ENCODE measurements around the gene CFHR3.
"Not testable (repeated sequence)": the region's sequence is repeated elsewhere in the genome, so short reads cannot be mapped to it uniquely, and the experiment has no call there.

Gene CFHR3

DNA sequence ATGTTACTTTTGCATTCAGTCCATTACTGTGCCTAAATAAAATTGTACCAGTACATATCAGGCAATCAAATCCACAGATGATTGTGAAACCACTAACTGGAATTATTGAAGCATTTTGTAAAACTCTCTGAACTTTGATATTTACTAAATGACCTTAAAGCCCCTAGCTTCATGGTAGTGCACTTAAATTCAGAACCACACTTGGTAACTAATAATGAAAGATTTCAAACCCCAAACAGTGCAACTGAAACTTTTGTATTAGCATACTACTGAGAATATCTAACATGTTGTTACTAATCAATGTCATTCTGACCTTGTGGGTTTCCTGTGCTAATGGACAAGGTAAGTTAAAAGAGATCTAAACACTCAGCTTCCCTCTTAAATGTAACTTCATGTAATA lies at the start of gene CFHR3:
Gene CFHR3 (plus strand): TSS at position 238 of the 400 bp plus-strand sequence. CDS start 47 bp downstream, at position 285.
- ATAC-seq (no peak), DNase-seq (no peak)
- Mint-ChIP-seq H3K4me3 (no peak within 1 kb of the TSS), H3K27me3 (no peaks in the 10 kb centered on the region), H3K9me3 (no peaks in the 10 kb centered on the region), H3K4me1 (no peaks in the 10 kb centered on the region), H3K27ac (no peak within 1 kb of the TSS), H3K36me3 (ENCODE audit: low read depth) (no peaks in the 10 kb centered on the region)

DNA sequence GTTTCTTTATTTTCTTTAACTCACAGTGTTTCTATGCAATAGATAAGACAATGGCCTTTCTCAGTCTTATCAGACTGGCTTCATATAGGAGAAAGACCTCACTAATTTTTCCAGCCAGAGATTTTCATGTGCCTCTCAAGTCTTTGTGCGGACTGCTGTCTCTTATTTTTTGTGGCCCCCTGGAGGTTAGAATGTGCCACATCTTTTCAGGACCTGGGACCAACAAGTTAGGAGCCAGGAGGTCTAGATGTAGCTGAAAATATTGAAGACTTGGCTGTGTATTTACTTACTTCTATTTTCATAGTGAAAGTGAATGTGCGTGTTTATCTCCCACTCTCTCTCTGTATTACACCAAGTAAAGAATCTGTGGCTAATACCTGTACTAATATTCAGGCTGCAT lies 42.1 kb upstream of the CFHR3 start:
- peaks cover 4% of the 10 kb centered on the region for H3K9me3 Mint-ChIP-seq
- H3K4me3 Mint-ChIP-seq: no peak overlapping the region
- H3K27me3 Mint-ChIP-seq: no peaks in the 10 kb centered on the region
- ATAC-seq: no peak
- H3K4me1 Mint-ChIP-seq: no peaks in the 10 kb centered on the region
- H3K27ac Mint-ChIP-seq: no peak overlapping the region
- H3K36me3 Mint-ChIP-seq (ENCODE audit: low read depth): no peaks in the 10 kb centered on the region
- no peak for DNase-seq

DNA sequence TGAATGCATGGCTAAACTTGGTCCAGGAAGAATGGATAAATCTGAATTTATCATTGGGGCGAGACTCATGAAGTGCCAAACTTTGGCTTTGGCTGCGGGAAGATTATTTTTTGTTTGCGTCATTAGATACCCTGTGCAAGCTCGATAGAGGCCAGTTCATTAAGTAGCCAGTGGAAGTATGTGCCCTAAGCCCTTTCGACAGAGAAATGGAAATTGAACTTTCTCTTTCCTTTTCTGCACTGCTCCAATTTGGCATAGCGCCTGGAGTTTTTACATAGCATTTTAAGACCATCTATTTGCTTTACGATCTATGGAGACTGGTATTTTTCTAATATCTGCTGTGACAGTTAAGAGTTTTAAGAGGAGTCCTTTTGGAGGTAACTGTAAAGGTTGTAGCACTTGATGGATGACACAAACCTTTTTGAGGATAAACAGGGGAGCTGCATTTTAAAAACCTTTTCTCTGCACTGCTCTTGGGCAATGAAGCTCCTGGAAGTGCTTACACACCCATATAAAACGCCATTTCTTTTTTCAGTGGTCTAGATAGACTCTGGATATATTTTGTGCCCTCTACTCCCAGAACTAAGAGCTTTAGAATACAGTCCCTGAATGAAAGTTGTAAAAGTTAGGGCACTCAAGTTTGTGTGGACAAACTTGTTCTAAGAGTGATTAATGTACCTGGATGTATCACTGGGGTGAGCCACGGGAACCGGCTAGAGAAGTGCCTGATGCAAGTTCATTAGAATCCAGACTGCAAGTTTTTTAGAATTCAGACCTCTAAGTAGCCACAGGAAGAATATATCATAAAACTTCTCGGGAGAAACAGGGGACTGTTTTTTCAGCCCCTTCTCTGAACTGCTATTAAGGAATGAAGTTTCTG lies 41.3 kb upstream of the CFHR3 start:
- Mint-ChIP-seq H3K27me3 (no peaks in the 10 kb centered on the region), H3K27ac (no peak overlapping the region), H3K36me3 (ENCODE audit: low read depth) (no peaks in the 10 kb centered on the region), H3K4me3 (no peak overlapping the region), H3K9me3 (peaks cover 4% of the 10 kb centered on the region), H3K4me1 (no peaks in the 10 kb centered on the region)
- ATAC-seq (no peak), DNase-seq (no peak)

DNA sequence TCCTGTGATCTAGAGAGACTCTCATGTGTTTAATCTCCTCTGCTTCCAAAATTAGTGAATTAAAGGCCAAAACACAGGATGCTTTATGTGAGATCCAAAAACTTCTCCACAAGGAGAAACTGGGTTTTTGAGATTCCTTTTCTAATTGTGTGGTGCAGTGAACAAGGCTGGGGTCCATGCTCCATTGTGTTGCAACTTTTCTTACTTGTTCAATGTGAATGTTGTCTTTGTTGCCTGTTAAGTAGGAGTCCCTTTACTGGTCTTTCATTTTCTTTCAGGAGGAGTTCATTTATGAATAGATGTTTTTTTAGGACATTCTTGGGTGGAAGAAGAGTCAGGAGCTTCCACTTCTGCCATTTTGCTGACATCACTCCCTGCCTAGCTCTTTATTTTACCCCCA lies 40.6 kb upstream of the CFHR3 start:
- no peak for DNase-seq
- no peaks in the 10 kb centered on the region for H3K4me1 Mint-ChIP-seq
- no peak overlapping the region for H3K27ac Mint-ChIP-seq
- no peaks in the 10 kb centered on the region for H3K27me3 Mint-ChIP-seq
- peaks cover 4% of the 10 kb centered on the region for H3K9me3 Mint-ChIP-seq
- no peak for ATAC-seq
- no peaks in the 10 kb centered on the region for H3K36me3 Mint-ChIP-seq (ENCODE audit: low read depth)
- H3K4me3 Mint-ChIP-seq: no peak overlapping the region

DNA sequence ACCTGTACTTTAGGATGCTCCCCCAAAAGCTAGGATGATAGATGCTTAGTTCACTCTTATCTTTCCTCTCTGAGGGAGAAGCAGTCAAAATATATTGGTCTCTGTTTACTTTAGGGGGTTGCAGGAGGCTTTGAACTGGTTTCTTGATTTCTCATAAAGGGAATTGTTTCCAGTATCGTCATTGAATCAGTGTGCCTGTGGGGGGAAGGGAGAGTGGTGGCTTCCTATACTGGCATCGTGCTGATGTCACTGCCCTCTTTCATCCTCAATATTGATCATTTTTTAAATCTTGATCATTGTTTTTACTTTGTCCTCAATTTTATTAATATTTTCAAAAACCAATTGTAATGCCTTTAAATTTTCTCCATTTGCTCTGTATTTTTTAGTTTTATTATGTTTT lies 40.2 kb upstream of the CFHR3 start:
- DNase-seq (no peak), ATAC-seq (no peak)
- Mint-ChIP-seq H3K9me3 (peaks cover 9% of the 10 kb centered on the region), H3K27me3 (no peaks in the 10 kb centered on the region), H3K4me1 (no peaks in the 10 kb centered on the region), H3K4me3 (no peak overlapping the region), H3K36me3 (ENCODE audit: low read depth) (no peaks in the 10 kb centered on the region), H3K27ac (no peak overlapping the region)

DNA sequence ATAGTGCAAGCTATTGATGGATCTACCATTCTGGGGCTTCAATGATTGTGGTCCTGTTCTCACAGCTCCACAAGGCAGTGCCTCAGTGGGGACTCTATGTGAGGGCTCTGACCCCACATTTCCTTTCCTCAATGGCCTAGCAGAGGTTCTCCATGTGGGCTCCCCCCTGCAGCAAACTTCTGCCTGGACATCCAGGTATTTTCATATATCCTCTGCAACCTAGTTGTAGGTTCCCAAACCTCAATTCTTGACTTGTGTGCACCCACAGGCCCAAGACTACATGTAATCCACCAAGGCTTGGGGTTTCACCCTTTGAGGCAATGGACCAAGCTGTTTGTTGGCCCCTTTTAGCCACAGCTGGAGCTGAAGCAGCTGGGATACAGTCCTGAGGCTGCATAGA lies 35.9 kb upstream of the CFHR3 start:
- no peaks in the 10 kb centered on the region for H3K27me3 Mint-ChIP-seq
- H3K4me3 Mint-ChIP-seq: no peak overlapping the region
- peaks cover 11% of the 10 kb centered on the region for H3K9me3 Mint-ChIP-seq
- no peaks in the 10 kb centered on the region for H3K4me1 Mint-ChIP-seq
- H3K27ac Mint-ChIP-seq: no peak overlapping the region
- ATAC-seq (no peak), DNase-seq (no peak)
- H3K36me3 Mint-ChIP-seq (ENCODE audit: low read depth): no peaks in the 10 kb centered on the region

DNA sequence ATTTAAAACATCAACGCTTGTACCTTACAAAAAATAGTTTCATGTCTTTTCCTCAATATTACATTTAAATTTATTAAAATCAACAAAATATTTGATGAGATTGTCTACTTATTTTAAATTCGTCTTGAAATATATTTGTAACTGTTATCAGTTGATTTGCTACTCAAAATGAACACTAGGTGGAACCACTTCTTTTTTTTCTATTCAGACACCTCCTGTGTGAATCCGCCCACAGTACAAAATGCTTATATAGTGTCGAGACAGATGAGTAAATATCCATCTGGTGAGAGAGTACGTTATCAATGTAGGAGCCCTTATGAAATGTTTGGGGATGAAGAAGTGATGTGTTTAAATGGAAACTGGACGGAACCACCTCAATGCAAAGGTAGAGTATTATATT lies 31.4 kb upstream of the CFHR3 start:
- H3K4me3 Mint-ChIP-seq; H3K4me1 Mint-ChIP-seq; DNase-seq; H3K27me3 Mint-ChIP-seq; H3K36me3 Mint-ChIP-seq (ENCODE audit: low read depth); ATAC-seq; H3K27ac Mint-ChIP-seq: not testable (repeated sequence)
- peaks cover 11% of the 10 kb centered on the region for H3K9me3 Mint-ChIP-seq

DNA sequence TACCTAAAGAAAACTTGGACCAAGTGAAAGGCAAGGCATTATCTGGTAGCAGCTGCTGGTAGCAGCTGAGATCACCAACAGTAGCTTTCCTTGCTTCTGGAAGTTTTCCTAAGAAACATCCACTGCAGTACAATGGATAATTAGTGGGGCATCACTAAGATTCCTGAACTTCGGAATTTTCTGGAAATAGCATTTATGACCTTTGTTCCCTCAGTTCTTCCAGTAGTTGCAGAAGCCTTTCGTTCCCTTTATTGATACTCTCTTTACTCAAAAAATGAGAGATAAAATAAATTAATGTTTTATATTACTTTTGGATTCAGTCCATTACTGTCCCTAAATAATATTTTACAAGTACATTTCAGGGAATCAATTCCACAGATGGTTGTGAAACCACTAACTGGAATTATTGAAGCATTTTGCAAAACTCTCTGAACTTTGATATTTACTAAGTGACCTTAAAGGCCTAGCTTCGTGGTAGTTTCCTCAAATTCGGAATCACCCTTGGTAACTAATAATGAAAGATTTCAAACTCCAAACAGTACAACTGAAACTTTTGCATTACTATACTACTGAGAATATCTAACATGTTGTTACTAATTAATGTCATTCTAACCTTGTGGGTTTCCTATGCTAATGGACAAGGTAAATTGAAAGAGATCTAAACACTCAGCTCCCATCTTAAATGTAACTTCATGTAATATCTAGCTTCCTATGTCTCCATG lies 9.5 kb upstream of the CFHR3 start:
- ATAC-seq; H3K4me1 Mint-ChIP-seq; H3K27me3 Mint-ChIP-seq; DNase-seq; H3K9me3 Mint-ChIP-seq; H3K27ac Mint-ChIP-seq; H3K36me3 Mint-ChIP-seq (ENCODE audit: low read depth); H3K4me3 Mint-ChIP-seq: not testable (repeated sequence)

DNA sequence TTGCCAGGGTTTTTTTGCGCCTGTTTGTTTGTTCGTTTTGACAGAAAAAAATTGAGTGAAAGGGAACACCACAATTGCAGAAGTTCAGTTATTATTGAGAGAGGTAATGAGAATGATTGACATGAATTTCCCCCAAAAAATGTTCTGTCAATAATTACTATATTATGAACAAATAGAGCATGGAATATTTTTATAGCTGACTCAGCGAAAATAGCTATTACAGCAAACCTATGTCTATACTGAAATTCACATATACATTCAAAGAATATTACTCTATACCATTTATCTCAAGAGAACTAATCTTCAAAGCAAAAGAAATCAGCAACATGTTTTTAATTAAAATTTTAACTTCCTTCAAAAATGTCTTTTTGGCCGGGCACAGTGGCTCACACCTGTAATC lies 4.8 kb upstream of the CFHR3 start:
- H3K27ac Mint-ChIP-seq; H3K36me3 Mint-ChIP-seq (ENCODE audit: low read depth); H3K27me3 Mint-ChIP-seq; ATAC-seq; H3K9me3 Mint-ChIP-seq; DNase-seq; H3K4me1 Mint-ChIP-seq; H3K4me3 Mint-ChIP-seq: not testable (repeated sequence)

DNA sequence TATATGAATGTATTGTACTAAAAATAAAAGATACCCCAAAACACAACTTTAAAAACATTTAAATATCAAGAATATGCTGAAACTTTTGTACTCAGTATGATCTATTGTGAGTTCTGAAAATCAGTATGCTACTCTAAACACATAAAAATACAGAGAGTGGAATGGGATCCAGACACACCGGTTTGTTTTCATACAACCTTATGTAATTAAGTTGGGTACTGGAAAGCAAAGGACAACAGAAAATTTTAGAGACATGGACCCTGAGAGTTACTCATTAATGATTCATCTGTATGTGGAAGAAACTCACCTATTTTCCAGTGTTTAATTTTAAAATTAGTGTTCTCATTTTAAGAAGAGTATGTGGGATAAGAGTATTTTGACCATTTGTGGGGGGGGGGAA lies 927 bp upstream of the CFHR3 start:
- Mint-ChIP-seq H3K4me3 (no peak overlapping the region), H3K9me3 (no peaks in the 10 kb centered on the region), H3K27ac (no peak overlapping the region), H3K36me3 (ENCODE audit: low read depth) (no peaks in the 10 kb centered on the region), H3K27me3 (no peaks in the 10 kb centered on the region), H3K4me1 (no peaks in the 10 kb centered on the region)
- ATAC-seq (no peak), DNase-seq (no peak)

DNA sequence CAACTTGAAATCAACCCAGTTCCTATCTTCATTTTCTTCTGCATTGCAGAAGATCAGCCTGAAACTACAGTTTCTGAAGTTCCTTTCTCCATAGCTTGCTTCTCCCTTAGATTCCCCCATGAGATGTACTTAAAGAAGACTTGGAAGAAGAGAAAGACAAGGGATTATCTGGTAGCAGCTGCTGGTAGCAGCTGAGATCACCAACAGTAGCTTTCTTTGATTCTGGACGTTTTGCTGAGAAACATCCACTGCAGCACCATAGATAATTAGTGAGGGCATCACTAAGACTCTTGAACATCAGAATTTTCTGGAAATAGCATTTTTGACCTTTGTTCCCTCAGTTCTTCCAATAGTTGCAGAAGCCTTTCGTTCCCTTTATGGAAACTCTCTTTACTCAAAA lies 465 bp upstream of the CFHR3 start:
- DNase-seq (no peak), ATAC-seq (no peak)
- no peaks in the 10 kb centered on the region for H3K27me3 Mint-ChIP-seq
- no peak overlapping the region for H3K27ac Mint-ChIP-seq
- no peaks in the 10 kb centered on the region for H3K36me3 Mint-ChIP-seq (ENCODE audit: low read depth)
- H3K4me1 Mint-ChIP-seq: no peaks in the 10 kb centered on the region
- no peaks in the 10 kb centered on the region for H3K9me3 Mint-ChIP-seq
- H3K4me3 Mint-ChIP-seq: no peak overlapping the region

DNA sequence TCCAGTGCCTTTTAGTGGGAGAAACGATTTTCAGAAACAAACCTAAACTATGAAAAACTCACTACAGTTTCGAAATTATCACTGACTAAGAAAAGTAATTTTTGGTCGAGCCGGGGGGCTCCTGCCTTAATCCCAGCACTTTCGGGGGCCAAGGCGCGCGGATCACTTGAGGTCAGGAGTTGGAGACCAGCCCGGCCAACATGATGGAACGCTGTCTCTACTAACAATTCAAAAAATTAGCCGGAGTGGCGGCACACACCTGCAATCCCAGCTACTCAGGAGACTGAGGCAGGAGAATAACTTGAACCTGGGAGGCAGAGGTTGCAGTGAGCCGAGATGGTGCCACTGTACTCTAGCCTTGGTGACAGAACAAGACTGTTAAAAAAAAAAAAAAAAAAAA lies 3.0 kb downstream of the CFHR3 start:
- H3K4me3 Mint-ChIP-seq: no peak overlapping the region
- no peak for DNase-seq
- no peaks in the 10 kb centered on the region for H3K27me3 Mint-ChIP-seq
- no peak for ATAC-seq
- no peaks in the 10 kb centered on the region for H3K4me1 Mint-ChIP-seq
- H3K27ac Mint-ChIP-seq: no peak overlapping the region
- no peaks in the 10 kb centered on the region for H3K36me3 Mint-ChIP-seq (ENCODE audit: low read depth)
- no peaks in the 10 kb centered on the region for H3K9me3 Mint-ChIP-seq

DNA sequence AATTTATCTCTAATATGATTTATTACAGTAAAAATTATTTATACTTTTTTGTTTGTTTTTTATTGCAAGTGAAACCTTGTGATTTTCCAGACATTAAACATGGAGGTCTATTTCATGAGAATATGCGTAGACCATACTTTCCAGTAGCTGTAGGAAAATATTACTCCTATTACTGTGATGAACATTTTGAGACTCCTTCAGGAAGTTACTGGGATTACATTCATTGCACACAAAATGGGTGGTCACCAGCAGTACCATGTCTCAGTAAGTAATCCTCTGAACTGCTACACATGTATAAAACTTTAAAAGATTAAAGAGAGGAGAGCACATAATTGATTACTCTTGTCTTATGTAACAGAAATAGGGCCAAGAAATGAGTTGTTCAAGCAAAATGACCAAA lies 4.5 kb downstream of the CFHR3 start:
- no peaks in the 10 kb centered on the region for H3K9me3 Mint-ChIP-seq
- no peak for ATAC-seq
- DNase-seq: no peak
- H3K4me3 Mint-ChIP-seq: no peak overlapping the region
- no peaks in the 10 kb centered on the region for H3K27me3 Mint-ChIP-seq
- no peaks in the 10 kb centered on the region for H3K36me3 Mint-ChIP-seq (ENCODE audit: low read depth)
- H3K4me1 Mint-ChIP-seq: no peaks in the 10 kb centered on the region
- H3K27ac Mint-ChIP-seq: no peak overlapping the region

DNA sequence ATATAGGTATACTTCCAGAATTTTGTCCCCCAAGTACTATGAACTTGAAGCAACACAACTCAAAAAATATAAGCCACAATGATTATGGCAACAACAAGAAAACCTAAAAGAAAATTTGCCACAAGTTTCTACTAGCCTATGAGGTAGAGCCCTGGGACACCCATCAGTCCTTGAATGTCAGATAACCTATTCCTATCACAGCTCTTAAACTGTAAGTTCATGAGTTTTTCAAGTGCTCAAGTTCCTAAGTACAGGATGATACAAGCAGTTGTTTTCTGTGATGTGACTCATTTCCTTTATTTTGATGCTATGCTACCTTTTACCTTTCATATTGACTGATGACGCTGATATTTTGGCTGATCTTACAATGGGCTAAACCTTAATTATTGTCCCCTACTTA lies 16.6 kb downstream of the CFHR3 start:
- H3K4me1 Mint-ChIP-seq; H3K27ac Mint-ChIP-seq; H3K27me3 Mint-ChIP-seq; DNase-seq; H3K9me3 Mint-ChIP-seq; H3K4me3 Mint-ChIP-seq; ATAC-seq; H3K36me3 Mint-ChIP-seq (ENCODE audit: low read depth): not testable (repeated sequence)

DNA sequence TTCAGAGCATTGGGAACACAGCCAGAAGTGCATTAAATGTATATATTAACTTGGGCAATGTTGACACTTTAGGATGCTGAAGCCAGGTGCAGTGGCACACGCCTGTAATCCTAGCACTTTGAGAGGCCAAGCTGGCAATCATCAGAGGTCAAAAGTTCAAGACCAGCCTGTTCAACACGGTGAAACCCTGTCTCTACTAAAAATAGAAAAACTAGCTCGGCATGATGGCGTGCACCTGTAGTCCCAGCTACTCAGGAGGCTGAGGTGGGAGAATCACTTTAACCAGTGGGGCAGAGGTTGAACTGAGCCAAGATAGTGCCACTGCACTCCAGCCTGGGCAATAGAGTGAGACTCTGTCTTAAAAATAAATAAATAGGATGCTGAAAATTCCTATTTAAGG lies 19.5 kb downstream of the CFHR3 start:
- H3K9me3 Mint-ChIP-seq; H3K36me3 Mint-ChIP-seq (ENCODE audit: low read depth); DNase-seq; H3K27ac Mint-ChIP-seq; H3K27me3 Mint-ChIP-seq; H3K4me1 Mint-ChIP-seq; ATAC-seq; H3K4me3 Mint-ChIP-seq: not testable (repeated sequence)
